Activated CD8-positive, alpha-beta T cell treated with anti-CD3 and anti-CD28 coated beads for 36 hours (primary cell): ENCODE results near the gene NCK2. TPM values are rescaled to one million over a fixed set of nuclear protein-coding genes. Genes with fewer than 3 reads are reported as not detected.

Source experiments
- ATAC-seq: fragments of 200-7000 bp; cut with Tn5 transposase; one replicate; pipeline ENCODE4 v1.10.0; 2021; ENCODE audit warnings: mild to moderate bottlenecking, moderate library complexity
- CTCF ChIA-PET: fragments of 350-600 bp; sonication (Branson Sonifier 250); formaldehyde crosslinking; loops from one replicate; lab custom pipeline; 2021; ENCODE audit warnings: antibody characterized with exemption; lab: Charles Lee
- POLR2A ChIA-PET: fragments of 350-600 bp; sonication (Branson Sonifier 250); formaldehyde crosslinking; loops from one replicate; lab custom pipeline; 2021; ENCODE audit warnings: antibody characterized with exemption; lab: Charles Lee
- DNase-seq: peaks from one replicate; pipeline ENCODE4 v3.0.0-alpha.2; 2020
- H3K27ac Mint-ChIP-seq: one replicate; pipeline ENCODE4 v1.8.0; 2021; ENCODE audit warnings: mild to moderate bottlenecking, mixed read lengths
- H3K27me3 Mint-ChIP-seq: one replicate; pipeline ENCODE4 v1.8.0; 2021; ENCODE audit warnings: mixed read lengths
- H3K36me3 Mint-ChIP-seq: one replicate; pipeline ENCODE4 v1.8.0; 2021; ENCODE audit warnings: low read depth, mixed read lengths
- H3K4me1 Mint-ChIP-seq: one replicate; pipeline ENCODE4 v1.8.0; 2021; ENCODE audit warnings: low read depth, mixed read lengths
- H3K4me3 Mint-ChIP-seq: one replicate; pipeline ENCODE4 v1.8.0; 2021; ENCODE audit warnings: mild to moderate bottlenecking, moderate library complexity, mixed read lengths
- H3K9me3 Mint-ChIP-seq: one replicate; pipeline ENCODE4 v1.8.0; 2021; ENCODE audit warnings: mixed read lengths
- intact Hi-C: fragments of 100-400 bp; cut with micrococcal nuclease; formaldehyde crosslinking; loops from one replicate; pipeline ENCODE4 v1.10.0; 2022
- total RNA-seq, 2 experiments: library from RNA; stranded (reverse); gene quantifications; one replicate each; pipeline ENCODE4 v1.2.3, GENCODE V29; 2021
- TF ChIP-seq, protein P1 (sequence below): fragments of 200-600 bp; IDR thresholded peaks from one replicate; pipeline ENCODE4 v1.8.0; 2022; ENCODE audit warnings: antibody characterized with exemption, mild to moderate bottlenecking

Gene NCK2
- total RNA-seq, 2 experiments from 2014 or later, result 68.3 to 69.7 TPM

DNA sequence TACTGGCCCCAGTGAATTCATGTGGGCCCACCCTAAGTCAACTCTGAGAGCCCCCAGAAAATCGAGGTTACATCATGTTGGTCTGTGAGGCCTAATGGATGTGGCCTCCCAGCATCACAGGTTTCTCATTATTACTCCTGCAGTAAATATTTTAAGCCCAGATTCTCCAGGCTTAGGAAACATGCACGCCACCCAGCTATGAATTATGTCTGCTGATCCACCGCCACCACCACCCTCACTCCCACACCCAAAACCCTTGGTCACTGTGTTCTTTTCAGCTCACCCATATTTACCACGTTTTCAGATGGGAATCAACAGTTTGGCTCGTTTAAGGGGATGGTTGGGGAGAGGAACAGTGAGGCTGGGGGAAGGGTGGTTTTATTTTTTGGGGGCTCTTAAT is 128.6 kb downstream of the NCK2 start:
- peaks cover 92% of the 10 kb centered on the region for H3K4me1 Mint-ChIP-seq
- CTCF ChIA-PET, result interaction anchor here (1.3 to 2.7 kb wide), 3 partner anchors 10 to 83 kb away, joined by 3 to 8 read pairs (median 6); no protein-coding TSS in a partner anchor
- H3K9me3 Mint-ChIP-seq, result no peaks in the 10 kb centered on the region
- ATAC-seq, result peak; percentile 26
- H3K36me3 Mint-ChIP-seq, result peaks cover 55% of the 10 kb centered on the region
- H3K27me3 Mint-ChIP-seq, result no peaks in the 10 kb centered on the region
- H3K27ac Mint-ChIP-seq, result peak overlapping the region; percentile 84
- POLR2A ChIA-PET, result interaction anchor here (0.7 to 1.9 kb wide), 3 partner anchors 14 to 75 kb away, joined by 3 to 4 read pairs (median 3); no protein-coding TSS in a partner anchor
- peak; percentile 55 for DNase-seq
- intact Hi-C loops, result loop anchor here (5.0 kb wide), 2 partner anchors 76 to 126 kb away; no protein-coding TSS in a partner anchor
- H3K4me3 Mint-ChIP-seq, result peak overlapping the region; percentile 2
- TF ChIP-seq, protein P1, sequence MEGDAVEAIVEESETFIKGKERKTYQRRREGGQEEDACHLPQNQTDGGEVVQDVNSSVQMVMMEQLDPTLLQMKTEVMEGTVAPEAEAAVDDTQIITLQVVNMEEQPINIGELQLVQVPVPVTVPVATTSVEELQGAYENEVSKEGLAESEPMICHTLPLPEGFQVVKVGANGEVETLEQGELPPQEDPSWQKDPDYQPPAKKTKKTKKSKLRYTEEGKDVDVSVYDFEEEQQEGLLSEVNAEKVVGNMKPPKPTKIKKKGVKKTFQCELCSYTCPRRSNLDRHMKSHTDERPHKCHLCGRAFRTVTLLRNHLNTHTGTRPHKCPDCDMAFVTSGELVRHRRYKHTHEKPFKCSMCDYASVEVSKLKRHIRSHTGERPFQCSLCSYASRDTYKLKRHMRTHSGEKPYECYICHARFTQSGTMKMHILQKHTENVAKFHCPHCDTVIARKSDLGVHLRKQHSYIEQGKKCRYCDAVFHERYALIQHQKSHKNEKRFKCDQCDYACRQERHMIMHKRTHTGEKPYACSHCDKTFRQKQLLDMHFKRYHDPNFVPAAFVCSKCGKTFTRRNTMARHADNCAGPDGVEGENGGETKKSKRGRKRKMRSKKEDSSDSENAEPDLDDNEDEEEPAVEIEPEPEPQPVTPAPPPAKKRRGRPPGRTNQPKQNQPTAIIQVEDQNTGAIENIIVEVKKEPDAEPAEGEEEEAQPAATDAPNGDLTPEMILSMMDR, result no peak

- intact Hi-C loops, result loop anchor here (5.0 kb wide), 2 partner anchors 76 to 126 kb away; no protein-coding TSS in a partner anchor
- Mint-ChIP-seq H3K4me1 (peaks cover 92% of the 10 kb centered on the region), H3K27ac (peak overlapping the region; percentile 84), H3K9me3 (no peaks in the 10 kb centered on the region), H3K4me3 (peak overlapping the region; percentile 2), H3K27me3 (no peaks in the 10 kb centered on the region), H3K36me3 (peaks cover 58% of the 10 kb centered on the region)
- POLR2A ChIA-PET, result interaction anchor here (1.1 to 1.4 kb wide), 4 partner anchors 10 to 77 kb away, joined by 3 to 6 read pairs (median 4); no protein-coding TSS in a partner anchor
- TF ChIP-seq, protein P1, result no peak
- DNase-seq (peak; percentile 92), ATAC-seq (peak; percentile 90)
- CTCF ChIA-PET, result interaction anchor here (1.1 to 2.7 kb wide), 4 partner anchors 11 to 84 kb away, joined by 3 to 8 read pairs (median 4); no protein-coding TSS in a partner anchor
Measured at GRCh38 chr2:105873721-105874120, 129.0 kb downstream of the NCK2 start.

- POLR2A ChIA-PET, result interaction anchor here (0.7 to 1.4 kb wide), 5 partner anchors 9 to 78 kb away, joined by 3 to 6 read pairs (median 3); no protein-coding TSS in a partner anchor
- no peak overlapping the region for H3K4me3 Mint-ChIP-seq
Measured at GRCh38 chr2:105874466-105874865, 129.8 kb downstream of the NCK2 start.

GRCh38 chr2:105875241-105875640 is 130.5 kb downstream of the NCK2 start:
- ChIA-PET CTCF (interaction anchor here (1.0 to 2.7 kb wide), 4 partner anchors 12 to 216 kb away, joined by 3 to 8 read pairs (median 4); no protein-coding TSS in a partner anchor), POLR2A (interaction anchor here (0.7 to 1.4 kb wide), 3 partner anchors 8 to 71 kb away, joined by 3 to 6 read pairs (median 3); no protein-coding TSS in a partner anchor)
- TF ChIP-seq, protein P1, result no peak
- H3K9me3 Mint-ChIP-seq, result no peaks in the 10 kb centered on the region
- intact Hi-C loops, result loop anchor here (5.0 kb wide), 1 partner anchor 52 kb away; no protein-coding TSS in a partner anchor
- no peak overlapping the region for H3K4me3 Mint-ChIP-seq
- peaks cover 71% of the 10 kb centered on the region for H3K36me3 Mint-ChIP-seq
- peak overlapping the region; percentile 84 for H3K27ac Mint-ChIP-seq
- DNase-seq, result no peak
- no peak for ATAC-seq
- no peaks in the 10 kb centered on the region for H3K27me3 Mint-ChIP-seq
- peaks cover 95% of the 10 kb centered on the region for H3K4me1 Mint-ChIP-seq

More at GRCh38 chr2:105874466-105874865, 129.8 kb downstream of the NCK2 start:
- peak overlapping the region; percentile 84 for H3K27ac Mint-ChIP-seq
- ATAC-seq, result no peak
- no peak for DNase-seq
- TF ChIP-seq, protein P1, result no peak
- CTCF ChIA-PET, result interaction anchor here (0.7 to 2.7 kb wide), 10 partner anchors 12 to 220 kb away, joined by 3 to 8 read pairs (median 3); no protein-coding TSS in a partner anchor
- intact Hi-C loops, result loop anchor here (5.0 kb wide), 2 partner anchors 77 to 127 kb away; no protein-coding TSS in a partner anchor
- H3K4me1 Mint-ChIP-seq, result peaks cover 94% of the 10 kb centered on the region
- no peaks in the 10 kb centered on the region for H3K27me3 Mint-ChIP-seq
- H3K36me3 Mint-ChIP-seq, result peaks cover 66% of the 10 kb centered on the region
- H3K9me3 Mint-ChIP-seq, result no peaks in the 10 kb centered on the region

GRCh38 chr2:105876191-105876590 is 131.5 kb downstream of the NCK2 start:
- intact Hi-C loops, result loop anchor here (5.0 kb wide), 1 partner anchor 51 kb away; no protein-coding TSS in a partner anchor
- peak overlapping the region; percentile 84 for H3K27ac Mint-ChIP-seq
- no peaks in the 10 kb centered on the region for H3K9me3 Mint-ChIP-seq
- ATAC-seq (no peak), DNase-seq (no peak)
- TF ChIP-seq, protein P1, result no peak
- H3K4me3 Mint-ChIP-seq, result no peak overlapping the region
- CTCF ChIA-PET, result no interaction called here
- POLR2A ChIA-PET, result no interaction called here
- peaks cover 89% of the 10 kb centered on the region for H3K4me1 Mint-ChIP-seq
- no peaks in the 10 kb centered on the region for H3K27me3 Mint-ChIP-seq
- peaks cover 77% of the 10 kb centered on the region for H3K36me3 Mint-ChIP-seq
